Left ventricle myocardium inferior (tissue), 1 donor: ENCODE data around the gene EEF1A1. TPM values are rescaled to one million over a fixed set of nuclear protein-coding genes. Genes with fewer than 3 reads are reported as not detected.
A peak's percentile ranks its signal among the peaks of the same experiment; 100 is the strongest.

Experiments
- DNase-seq: peaks from one replicate; pipeline ENCODE4 v3.0.0-alpha.2; 2020
- H3K27ac ChIP-seq: fragments of 200-600 bp; replicated peaks from 2 replicates; pipeline ENCODE4 v1.8.0; 2021
- H3K27me3 ChIP-seq: fragments of 200-600 bp; 2 replicates; pipeline ENCODE4 v1.8.0; 2021; ENCODE audit warnings: low read depth
- H3K36me3 ChIP-seq: fragments of 200-600 bp; 2 replicates; pipeline ENCODE4 v1.8.0; 2021
- H3K4me1 ChIP-seq: fragments of 200-600 bp; 2 replicates; pipeline ENCODE4 v1.8.0; 2021
- H3K4me3 ChIP-seq: fragments of 200-600 bp; 2 replicates; pipeline ENCODE4 v1.8.0; 2021; ENCODE audit warnings: mild to moderate bottlenecking, moderate library complexity
- H3K9me3 ChIP-seq: fragments of 200-600 bp; replicated peaks from 2 replicates; pipeline ENCODE4 v1.8.0; 2021
- intact Hi-C: fragments of 100-400 bp; cut with micrococcal nuclease; formaldehyde crosslinking; loops from one replicate; pipeline ENCODE4 v1.11.0; 2022
- total RNA-seq: library from RNA; stranded (reverse); fragmentation: NEBNext Ultra II Directional; extraction: Animal tissue kit (Norgen Biotek cat#: 25700); gene quantifications from one replicate; pipeline ENCODE4 v1.2.1, GENCODE V29; 2021
- TF ChIP-seq, protein P1 (sequence below): fragments of 200-600 bp; IDR thresholded peaks from 2 replicates; pipeline ENCODE4 v1.8.0; 2021; ENCODE audit warnings: antibody characterized with exemption, mild to moderate bottlenecking, borderline replicate concordance
- donor health status: DM: no; HTN: yes; CAD: no; lungs with severe emphysema.

Gene EEF1A1
- total RNA-seq, 1 donor from 2014 or later, result 1,882 TPM

DNA sequence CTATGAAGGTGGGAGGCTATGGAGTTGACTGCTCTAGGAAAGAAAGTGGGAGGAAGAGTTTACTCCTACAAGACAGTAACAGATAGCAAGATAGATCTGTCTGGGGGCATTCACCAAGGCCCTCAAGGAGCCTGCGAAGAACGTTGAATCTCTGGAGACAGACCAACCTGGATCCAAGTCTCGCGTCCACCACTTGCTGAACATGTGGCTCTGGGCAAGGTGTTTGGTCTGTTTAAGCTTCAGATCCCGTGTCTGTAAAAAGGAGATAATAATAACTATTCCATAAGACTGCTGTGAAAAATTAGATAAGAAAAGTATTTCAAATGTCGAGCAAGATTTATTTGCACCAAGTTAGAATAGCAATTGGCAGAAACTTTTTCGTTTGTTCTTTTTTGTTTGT, 8.1 kb upstream of the EEF1A1 start:
- peaks cover 3% of the 10 kb centered on the region for H3K4me1 ChIP-seq
- no peaks in the 10 kb centered on the region for H3K9me3 ChIP-seq
- H3K27ac ChIP-seq, result no peak overlapping the region
- no peak overlapping the region for H3K4me3 ChIP-seq
- no peaks in the 10 kb centered on the region for H3K36me3 ChIP-seq
- intact Hi-C loops, result loop anchor here (10.0 kb wide), 1 partner anchor 56 kb away; no protein-coding TSS in a partner anchor
- H3K27me3 ChIP-seq, result peaks cover 71% of the 10 kb centered on the region
- TF ChIP-seq, protein P1, sequence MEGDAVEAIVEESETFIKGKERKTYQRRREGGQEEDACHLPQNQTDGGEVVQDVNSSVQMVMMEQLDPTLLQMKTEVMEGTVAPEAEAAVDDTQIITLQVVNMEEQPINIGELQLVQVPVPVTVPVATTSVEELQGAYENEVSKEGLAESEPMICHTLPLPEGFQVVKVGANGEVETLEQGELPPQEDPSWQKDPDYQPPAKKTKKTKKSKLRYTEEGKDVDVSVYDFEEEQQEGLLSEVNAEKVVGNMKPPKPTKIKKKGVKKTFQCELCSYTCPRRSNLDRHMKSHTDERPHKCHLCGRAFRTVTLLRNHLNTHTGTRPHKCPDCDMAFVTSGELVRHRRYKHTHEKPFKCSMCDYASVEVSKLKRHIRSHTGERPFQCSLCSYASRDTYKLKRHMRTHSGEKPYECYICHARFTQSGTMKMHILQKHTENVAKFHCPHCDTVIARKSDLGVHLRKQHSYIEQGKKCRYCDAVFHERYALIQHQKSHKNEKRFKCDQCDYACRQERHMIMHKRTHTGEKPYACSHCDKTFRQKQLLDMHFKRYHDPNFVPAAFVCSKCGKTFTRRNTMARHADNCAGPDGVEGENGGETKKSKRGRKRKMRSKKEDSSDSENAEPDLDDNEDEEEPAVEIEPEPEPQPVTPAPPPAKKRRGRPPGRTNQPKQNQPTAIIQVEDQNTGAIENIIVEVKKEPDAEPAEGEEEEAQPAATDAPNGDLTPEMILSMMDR, result no peak
- no peak for DNase-seq

DNA sequence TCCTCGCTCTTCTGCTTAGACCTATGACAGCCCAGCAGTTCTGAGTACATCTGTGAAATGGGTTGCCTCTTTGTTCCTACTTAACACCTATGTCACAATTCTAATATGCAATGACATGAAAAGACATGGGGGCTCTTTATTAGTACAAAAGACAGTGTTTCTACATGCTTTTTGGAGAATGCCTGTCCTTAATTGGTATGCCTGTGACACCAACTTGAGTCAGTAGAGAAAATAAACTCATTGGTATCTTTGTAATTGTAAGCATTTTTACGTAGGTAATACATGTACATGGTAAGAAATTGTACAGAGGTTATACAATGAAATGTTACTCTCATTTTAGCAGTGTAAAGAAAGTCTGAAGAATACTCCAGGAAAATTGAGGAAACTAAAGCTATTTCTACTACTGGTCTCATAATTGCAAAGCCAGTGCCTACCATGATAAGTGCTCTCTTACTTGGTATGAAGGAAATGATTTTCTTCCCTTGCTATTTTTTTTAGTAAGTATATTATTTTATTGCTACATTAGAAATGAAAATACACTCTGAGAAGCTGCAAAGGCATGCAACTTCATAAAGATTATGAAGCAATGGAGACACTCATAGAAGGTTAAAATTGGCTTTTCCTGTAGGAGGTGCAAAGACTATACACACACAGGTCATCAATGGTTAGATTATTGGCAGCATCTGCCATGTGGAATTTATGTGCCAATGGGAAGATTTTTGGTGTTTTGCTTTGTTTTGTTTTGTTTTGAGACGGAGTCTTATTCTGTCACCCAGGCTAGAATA, 4.9 kb upstream of the EEF1A1 start:
- Histone ChIP-seq H3K9me3 (no peaks in the 10 kb centered on the region), H3K27me3 (peaks cover 81% of the 10 kb centered on the region), H3K4me3 (no peak overlapping the region), H3K4me1 (peaks cover 35% of the 10 kb centered on the region), H3K27ac (no peak overlapping the region), H3K36me3 (no peaks in the 10 kb centered on the region)
- intact Hi-C loops, result loop anchor here (10.0 kb wide), 1 partner anchor 59 kb away; no protein-coding TSS in a partner anchor
- DNase-seq, result no peak
- TF ChIP-seq, protein P1, result no peak

DNA sequence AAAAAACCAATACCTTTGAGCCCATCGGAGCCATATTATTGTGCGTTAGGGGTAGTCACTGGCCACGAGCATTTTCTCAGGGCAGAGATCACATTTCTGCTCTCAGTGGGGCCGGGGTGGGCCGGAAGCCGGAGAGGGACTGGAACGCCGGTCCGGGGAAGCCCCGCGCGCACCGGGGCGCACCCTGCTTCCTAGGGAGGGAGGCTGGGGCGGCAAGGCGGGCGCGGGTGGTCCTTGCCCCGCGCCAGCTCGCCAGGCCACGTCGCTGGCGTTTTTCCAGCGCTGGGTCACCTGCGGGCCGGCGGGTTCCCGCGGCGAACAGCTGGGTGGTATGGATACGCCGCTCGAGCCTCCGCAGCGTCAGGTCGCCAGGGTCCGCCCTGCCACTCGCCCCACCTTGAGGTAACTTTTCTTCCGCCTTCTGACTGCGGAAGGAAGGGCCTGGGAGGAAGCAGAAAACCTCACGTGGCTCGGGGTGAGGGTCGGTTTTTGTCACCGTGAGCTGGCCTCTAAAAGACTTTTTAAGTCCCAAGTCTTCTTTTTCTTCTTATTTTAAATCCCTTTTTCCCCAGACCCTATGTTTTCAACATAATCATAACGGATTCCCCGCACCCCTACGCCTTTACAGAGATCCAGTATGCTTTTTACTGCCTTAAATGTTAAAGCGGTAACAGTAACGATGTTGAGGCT, 2.7 kb upstream of the EEF1A1 start:
- TF ChIP-seq, protein P1, result no peak
- peak; percentile 61 for DNase-seq
- peaks cover 76% of the 10 kb centered on the region for H3K27me3 ChIP-seq
- H3K36me3 ChIP-seq, result peaks cover 11% of the 10 kb centered on the region
- H3K4me1 ChIP-seq, result peaks cover 55% of the 10 kb centered on the region
- no peaks in the 10 kb centered on the region for H3K9me3 ChIP-seq
- H3K27ac ChIP-seq, result peak overlapping the region; percentile 99
- intact Hi-C loops, result loop anchor here (10.0 kb wide), 1 partner anchor 61 kb away; no protein-coding TSS in a partner anchor
- H3K4me3 ChIP-seq, result peak overlapping the region; percentile 72

DNA sequence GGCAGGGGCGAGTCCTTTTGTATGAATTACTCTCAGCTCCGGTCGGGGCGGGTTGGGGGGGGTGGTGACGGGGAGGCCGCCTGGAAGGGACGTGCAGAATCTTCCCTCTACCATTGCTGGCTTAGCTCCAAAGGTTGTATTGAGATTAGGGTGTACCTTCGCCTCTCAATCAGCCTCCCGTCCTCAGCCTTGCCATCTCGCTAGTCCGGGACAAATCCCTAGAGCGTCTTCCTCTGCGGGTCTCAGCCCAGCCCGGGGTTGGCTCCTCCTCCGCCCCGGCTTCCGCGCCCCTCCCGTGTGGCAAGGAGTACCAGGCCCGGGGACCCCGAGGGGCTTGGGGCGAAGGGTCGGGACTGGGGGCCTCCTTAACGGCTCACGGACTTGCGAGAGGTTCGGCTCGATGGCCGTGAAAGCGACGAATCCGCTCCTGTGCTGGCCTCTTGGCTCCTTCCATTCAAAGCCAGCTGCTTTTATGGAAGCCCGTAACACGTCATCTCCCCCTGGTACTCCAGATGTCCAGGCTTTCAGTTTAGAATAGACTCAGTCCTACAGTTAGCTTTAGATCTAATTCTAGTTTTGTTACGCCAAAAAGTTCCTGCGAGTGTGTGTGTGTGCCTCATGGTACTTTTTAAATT, 636 bp upstream of the EEF1A1 start:
- peak overlapping the region; percentile 99 for H3K27ac ChIP-seq
- H3K4me3 ChIP-seq, result peak overlapping the region; percentile 90
- TF ChIP-seq, protein P1, result no peak
- no peaks in the 10 kb centered on the region for H3K9me3 ChIP-seq
- H3K27me3 ChIP-seq, result peaks cover 56% of the 10 kb centered on the region
- intact Hi-C loops, result loop anchor here (10.0 kb wide), 1 partner anchor 63 kb away; no protein-coding TSS in a partner anchor
- H3K36me3 ChIP-seq, result peaks cover 28% of the 10 kb centered on the region
- H3K4me1 ChIP-seq, result peaks cover 74% of the 10 kb centered on the region
- DNase-seq, result peak; percentile 71
